GM21786 (cell line): ENCODE measurements around the gene ADI1.
"Not testable (repeated sequence)": the region's sequence is repeated elsewhere in the genome, so short reads cannot be mapped to it uniquely, and the experiment has no call there.

Experiments used
- ATAC-seq: cut with Tn5 transposase; IDR thresholded peaks from one replicate; pipeline ENCODE4 v1.9.1; 2021; ENCODE audit not compliant: unreplicated experiment

Gene ADI1

DNA sequence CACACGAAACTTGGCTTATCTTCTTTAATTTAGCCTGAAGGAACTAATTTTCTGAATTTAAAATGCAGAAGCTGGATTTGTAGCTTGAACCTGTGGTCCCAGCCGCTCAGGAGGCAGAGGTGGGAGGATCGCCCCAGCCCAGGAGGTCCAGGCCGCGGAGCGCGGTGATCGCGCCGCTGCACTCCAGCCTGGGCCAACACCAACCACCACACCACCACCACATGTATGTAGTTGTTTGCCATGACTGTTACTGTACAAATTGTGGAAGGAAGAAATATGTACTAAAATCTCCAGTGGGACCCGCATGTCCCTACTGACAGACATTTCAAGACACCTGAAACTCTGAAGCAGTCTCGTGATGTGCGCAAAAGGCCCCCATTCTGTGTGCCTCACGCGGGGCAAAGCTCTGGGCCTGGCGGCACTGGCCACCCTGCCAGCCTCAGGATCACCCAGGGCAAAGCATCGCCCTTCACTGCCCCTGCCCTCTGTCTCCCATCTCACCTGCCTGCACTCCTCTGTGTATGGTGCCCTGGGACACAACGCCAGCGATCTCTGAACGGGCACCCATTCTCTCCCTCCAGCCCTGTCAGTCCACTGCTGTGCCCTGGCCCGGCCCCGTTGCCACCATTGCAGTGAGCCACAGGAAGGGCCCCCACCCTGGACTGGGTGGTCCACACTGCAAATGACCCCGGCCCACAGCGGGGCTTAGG lies 10.1 kb upstream of the ADI1 start:
- no peak for ATAC-seq

DNA sequence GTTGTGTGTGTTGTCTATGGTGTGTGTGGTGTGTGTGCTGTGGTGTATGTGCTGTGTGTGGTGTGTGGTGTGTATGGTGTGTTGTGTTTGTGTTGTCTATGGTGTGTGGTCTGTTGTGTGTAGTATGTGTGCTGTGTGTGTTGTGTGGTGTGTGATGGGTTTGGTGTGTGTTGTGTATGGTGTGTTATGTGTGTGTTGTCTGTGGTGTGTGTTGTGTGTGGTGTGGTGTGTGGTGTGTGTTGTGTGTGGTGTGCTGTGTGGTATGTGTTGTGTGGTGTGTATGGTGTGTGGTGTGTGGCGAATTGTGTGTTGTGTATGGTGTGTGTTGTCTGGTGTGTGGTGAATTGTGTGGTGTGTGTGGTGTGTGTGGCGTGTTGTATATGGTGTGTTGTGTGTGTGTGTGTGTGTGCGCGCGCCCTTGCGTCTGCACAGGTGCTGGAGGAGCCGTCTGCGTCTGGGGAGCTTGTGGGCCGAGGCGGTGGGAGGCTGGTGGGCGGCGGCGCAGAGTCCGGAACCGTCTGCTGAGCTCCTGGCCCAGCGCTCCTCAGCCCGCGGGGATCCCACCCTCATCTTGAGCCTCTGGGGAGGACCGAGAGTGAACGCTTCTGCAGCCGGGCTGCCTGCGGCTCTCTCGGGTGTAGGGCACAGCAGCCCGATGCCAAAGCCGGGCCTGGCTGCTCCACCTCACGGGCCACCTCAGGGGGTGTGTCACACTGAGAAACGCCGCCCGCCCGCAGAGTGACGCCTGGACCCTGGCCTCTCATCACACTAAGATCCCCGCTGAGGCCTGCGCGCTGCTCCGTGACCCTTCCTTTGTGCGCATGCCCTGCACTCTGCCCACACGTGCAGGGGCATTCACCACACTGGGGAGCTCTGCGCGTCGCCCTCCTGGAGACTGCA lies 8.8 kb upstream of the ADI1 start:
- ATAC-seq, result no peak

DNA sequence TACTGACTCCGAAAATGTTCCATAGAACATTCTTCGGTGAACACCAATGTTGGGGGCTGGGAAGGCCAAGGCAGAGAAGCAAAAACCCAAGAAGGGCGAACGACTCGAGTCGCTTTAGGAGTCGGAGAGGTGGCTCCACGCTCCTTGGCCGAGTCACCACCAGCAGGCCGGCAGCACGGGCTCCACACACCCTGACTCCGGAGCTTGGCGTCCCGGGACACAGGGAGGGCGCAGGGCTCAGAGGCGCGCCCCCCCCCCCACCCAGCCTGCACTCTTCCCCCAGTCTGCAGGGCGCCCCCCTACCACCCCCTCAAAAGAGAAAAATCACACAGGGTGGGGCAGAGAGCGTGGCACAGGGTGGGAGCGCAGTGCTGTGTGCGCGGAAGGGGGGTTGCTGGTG lies 7.5 kb upstream of the ADI1 start:
- ATAC-seq, result no peak

DNA sequence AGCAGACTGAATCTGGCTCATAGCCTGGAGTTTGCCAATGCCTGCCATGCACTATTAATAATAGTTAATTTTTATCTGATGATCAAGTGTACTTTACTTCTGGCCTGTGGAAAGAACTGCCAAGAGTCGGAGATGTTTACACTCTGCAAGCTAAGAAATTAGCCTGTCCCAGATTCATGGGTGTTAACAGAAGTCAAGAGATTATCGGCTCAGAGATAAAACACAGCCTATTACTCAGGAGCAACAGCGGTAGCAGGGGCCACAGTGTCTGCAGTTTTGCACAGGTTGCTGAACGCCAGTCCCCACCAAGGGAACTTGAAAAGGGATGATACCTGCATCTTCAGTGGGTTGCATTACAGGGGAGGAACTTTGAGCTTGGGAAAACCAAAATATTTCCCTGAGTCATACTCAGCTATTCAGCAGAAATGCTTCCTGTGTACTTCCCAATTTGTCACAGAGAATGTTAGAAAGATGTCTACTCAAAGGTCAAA lies 4.3 kb upstream of the ADI1 start:
- ATAC-seq, result no peak

DNA sequence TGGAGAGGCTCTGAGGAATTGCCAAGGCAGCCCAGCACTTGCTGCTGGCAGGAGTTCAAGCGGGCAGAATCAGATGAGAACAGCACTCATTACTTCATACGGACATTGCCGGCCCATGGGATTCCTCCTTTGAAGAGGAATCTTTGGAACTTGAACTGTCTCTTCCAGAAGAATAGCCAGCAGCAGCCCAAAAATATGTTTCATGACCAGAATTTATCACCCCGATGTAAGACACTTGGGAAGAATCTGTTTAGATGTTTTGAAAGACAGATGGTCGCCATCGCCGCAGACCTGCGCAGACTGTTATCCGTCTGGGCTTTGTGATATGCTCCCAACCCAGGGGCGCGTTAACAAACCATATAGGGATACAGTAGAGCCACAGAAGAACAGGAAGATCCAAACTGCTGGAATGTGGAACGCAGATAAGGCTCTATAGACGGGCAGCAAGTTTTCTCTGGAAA lies 3.7 kb upstream of the ADI1 start:
- no peak for ATAC-seq

DNA sequence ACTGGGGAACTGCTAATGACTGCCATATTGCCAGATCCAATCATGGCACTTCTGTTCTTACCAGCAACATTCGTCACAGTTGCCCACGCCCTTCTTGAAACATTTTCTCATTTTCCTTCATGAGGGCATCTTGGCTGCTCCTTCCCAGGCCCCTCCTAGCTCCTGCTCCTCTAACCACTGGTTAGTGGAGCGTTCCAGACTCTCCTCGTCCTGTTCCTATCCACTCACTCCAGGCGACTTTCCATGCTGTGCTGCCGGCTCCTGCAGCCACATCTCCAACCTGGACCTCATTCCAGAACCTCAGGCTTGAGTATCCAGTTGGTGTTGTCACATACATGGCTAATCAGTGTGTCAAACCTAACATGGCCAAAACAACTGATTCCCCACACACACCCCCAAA lies 1.3 kb upstream of the ADI1 start:
- no peak for ATAC-seq

DNA sequence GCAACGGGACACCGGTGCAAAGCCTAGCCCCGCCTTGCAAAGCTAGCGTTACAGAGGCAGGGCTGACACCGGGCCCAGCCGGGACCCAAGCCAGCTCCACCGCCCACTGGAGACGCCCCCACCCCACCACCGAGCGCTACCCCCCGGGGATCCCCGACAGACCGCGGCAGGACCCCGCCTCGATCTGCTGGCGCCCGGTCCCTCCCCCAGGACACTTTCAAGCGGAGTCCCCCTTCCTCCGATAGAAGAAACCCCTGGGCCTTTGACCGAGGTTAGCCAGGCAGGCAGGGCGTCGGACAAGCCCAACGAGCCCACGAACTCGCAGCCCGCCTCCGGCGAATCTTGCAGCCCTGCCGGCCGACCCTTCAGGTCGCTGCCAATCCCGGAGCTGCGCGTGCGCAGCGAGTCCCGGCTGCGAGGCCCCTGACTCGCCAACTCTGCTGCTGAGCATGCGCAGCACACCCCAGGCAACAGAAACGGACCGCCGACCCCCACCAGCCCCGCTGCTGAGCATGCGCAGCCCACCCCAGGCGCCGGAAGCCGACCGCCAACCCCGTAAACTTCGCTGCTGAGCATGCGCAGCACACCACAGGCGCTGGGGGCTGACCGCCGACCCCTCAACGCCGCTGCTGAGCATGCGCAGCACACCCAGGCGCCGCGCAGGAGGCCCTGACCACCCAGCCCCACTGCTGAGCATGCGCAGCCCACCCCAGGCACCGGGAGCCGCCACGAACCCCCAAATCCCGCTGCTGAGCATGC lies 656 bp downstream of the ADI1 start:
- peak; percentile 75 for ATAC-seq

DNA sequence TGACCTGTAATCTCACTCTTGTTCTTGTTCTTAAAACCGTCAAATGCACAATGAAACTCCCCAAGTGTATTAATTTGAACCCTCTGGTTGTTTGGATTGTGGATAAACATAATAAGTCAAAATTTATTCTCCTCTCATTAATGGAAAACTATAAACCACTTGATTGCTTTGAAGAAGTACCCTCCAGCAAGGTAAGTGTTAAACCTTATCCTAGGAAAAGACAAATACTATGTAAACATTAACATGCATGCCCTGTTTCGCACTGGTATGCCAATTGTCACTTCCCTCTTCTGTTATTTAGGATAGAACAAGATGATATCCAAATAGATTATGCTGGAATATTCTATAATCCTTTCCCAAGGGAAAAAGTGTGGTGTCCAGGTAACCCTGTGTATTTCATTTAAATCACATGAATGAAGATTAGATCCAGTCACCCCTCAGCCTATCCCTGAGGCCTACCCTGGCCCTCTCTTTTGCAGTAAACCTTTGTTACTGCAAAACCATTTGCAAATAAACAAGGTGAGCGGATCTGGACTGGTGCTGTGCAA lies 1.3 kb downstream of the ADI1 start:
- no peak for ATAC-seq

DNA sequence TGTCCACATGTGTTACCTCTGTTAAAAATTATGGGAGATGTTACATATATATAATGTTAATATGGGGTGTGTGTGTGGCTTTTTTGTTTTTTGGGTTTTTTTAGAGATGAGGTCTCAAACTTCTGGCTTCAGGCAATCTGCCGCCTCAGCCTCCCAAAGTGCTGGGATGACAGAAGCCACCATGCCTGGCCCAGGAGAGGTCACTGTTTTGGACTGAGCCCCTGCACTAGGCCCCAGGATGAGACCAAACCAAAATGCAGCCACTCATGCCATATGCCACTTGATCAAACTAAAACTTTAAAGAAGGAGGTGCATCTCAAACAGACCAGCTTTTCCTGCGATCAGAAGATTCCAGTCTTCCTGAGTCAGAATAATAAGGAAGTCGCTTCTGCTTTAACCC lies 2.5 kb downstream of the ADI1 start:
- no peak for ATAC-seq

DNA sequence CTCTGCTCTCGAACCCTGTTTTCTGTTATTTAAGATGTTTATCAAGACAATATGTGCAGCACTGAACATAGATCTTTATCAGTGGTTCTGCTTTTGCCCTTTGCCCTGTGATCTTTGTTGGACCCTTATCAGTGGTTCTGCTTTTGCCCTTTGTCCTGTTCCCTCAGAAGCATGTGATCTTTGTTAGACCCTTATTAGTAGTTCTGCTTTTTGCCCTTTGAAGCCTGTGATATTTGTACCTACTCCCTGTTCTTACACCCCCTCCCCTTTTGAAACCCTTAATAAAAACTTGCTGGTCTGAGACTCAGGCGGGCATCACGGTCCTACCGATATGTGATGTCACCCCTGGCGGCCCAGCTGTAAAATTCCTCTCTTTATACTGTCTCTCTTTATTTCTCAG lies 3.9 kb downstream of the ADI1 start:
- not testable (repeated sequence) for ATAC-seq

DNA sequence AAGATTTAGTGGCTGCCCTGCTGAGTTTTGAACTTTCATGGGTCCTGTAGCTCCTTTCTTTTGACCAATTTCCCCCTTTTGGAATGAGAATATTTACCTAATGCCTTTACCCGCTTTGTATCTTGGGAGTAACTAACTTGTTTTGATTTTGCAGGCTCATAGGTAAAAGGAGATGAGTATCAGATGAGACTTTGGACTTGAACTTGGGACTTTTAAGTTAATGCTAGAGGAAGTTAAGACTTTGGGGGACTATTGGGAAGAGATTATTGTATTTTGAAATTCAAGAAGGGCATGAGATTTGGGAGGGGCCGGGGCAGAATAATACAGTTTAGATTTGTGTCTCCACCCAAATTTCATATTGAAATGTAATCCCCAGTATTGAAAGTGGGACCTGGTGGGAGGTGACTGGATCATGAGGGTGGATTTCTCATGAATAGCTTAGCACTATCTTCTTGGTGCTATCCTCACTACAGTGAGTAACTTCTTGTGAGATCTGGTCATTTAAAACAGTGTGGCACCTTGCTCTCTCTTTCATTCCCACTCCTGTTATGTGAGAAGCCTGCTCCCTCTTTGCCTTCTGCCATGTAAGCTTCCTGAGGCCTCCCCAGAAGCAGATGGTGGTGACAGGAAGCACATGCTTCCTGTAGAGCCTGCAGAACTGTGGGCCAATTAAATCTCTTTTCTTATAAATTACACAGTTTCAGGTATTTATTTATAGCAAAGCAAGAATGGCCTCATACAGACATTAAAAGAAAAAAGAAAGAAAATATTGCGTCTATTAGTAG lies 6.1 kb downstream of the ADI1 start:
- no peak for ATAC-seq

DNA sequence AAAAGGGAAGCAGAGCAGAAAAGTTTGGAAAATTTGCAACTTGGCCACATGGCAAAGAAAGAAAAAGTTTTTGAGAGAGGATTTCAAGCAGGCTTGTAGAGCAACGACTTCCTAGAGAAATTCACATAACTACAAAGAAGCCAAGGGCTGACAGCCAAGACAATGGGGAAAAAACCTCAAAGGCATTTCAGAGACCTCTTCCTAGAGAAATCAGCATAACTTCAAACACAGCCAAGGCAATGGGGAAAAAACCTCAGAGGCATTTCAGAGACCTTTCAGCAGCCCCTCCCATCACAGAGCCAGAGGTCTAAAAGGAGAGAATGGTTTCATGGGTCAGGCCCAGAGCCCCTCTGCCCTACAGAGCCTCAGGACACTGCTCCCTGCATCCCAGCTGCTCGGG lies 7.2 kb downstream of the ADI1 start:
- ATAC-seq, result no peak

DNA sequence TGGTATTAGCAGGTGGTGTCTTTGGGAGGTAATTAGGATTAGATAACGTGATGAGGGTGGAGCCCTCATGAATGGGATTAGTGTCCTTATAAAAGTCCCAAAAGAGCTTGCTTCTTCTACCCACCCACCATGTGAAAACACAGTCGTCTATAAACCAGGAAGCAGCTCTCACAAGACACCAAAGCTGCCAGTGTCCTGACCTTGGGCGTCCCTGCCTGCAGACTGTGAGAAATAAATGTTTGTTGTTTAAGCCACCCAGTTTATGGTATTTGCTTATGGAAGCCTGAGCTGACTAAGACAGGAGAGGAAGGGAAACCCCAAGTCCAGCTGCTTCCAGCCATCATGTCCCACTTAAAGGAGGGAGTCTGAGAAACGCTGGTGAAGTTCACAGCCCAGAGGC lies 13.6 kb downstream of the ADI1 start:
- ATAC-seq, result no peak

DNA sequence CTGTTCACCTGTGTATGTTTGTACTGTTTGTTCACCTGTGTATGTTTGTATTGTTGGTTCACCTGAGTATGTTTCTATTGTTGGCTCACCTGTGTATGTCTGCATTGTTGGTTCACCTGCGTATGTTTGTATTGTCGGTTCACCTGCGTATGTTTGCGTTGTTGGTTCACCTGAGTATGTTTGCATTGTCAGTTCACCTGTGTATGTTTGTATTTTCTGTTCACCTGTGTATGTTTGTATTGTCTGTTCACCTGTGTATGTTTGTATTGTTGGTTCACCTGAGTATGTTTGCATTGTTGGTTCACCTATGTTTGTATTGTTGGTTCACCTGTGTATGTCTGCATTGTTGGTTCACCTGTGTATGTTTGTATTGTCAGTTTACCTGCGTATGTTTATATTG lies 14.6 kb downstream of the ADI1 start:
- no peak for ATAC-seq

DNA sequence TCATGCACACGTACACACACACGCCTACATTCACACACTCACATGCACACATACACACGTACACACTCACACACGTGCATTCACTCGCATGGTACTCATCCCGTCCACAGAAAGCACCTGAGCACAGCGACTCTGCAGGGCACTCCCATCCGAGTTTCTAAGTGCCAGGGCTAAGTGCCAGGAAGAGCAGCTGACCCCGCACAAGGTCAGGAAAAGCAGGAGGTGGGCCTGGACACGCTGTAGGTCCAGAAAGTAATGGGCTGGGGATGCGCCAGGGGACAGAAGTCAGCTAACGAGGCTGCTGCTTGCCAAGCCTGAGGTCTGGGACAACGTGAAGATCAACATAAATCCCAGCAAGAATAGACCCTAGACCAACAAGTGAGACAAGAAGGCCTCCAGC lies 15.8 kb downstream of the ADI1 start:
- ATAC-seq, result no peak

DNA sequence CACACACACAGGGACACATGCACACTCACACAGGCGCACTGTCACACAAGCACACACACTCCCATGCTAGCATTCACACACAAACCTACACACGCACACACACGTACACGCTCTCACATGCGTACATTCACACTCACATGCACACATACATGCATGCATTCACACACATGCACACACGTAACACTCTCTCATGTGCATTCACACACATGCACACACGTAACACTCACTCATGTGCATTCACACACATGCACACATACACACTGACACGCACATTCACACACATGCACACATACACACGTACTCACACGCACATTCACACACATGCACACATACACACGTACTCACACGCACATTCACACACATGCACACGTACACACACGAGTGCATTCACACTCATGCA lies 16.3 kb downstream of the ADI1 start:
- ATAC-seq, result no peak

DNA sequence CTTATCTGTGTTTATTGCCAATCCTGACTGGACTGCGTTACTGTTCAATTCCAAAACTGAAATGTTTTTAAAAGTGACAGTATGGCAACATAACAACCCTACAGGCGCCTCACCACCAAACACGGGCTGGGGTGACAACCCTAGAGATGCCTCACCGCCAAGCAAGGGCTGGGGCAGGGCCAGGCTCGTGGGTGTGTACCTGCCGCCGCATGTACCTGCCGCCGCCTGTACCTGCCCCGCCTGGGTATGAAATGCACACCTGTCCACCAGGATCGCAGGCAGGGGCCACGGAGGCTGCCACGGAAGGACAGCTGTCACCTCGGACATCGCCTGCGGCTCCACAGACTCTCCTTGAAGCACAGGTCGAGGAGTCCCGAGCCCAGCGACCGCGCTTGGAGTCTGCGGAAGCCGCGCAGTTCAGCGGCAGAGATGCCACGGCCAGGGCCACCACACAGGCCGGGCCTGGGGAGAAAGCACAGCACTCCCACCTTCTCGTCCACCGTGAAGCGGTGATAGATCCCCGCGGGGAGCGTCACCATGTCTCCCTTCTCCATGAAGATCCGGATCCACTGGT lies 18.9 kb downstream of the ADI1 start:
- no peak for ATAC-seq

DNA sequence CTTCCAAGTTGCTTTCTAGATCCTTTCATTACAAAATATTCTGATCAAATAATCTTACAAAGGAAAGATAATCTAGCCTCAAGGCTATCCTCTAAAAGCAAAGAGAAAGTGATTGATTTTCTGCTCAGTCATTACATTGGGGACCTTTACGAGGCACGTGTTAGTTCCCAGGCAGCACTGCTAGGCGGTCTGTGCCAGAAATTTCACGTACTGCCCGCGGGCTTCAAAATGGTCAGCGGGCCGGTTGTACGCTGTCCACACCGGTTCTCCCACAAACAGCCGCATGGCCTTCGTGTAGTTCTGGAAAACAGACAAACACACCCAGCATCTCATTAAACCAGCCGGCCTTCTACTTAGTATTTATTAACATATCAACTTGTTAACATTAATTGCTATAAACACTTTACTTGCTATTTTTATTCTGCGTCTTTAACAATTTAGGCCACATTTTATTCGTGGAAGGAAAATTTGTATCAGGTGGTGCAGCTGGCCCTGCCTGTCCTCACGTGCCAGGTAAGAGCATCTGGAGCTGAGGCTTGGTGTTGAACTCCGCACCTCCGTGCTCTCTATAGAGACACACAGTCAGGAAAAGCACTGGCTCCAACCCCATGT lies 20.4 kb downstream of the ADI1 start:
- ATAC-seq, result no peak

DNA sequence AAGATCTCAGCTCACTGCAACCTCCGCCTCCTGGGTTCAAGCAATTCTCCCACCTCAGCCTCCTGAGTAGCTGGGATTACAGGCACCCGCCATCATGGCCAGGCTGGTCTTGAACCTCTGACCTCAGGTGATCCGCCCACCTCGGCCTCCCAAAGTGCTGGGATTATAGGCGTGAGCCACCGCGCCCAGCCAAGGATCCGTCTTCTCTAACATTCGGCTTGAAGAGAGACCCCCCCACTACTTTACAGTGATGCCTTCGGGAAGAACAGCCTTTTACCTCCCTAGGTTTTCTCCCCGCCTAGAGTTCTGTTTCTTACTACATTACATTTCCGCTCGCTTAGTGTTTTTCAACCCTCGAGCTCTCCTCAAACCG lies 22.6 kb downstream of the ADI1 start:
- ATAC-seq, result not testable (repeated sequence)
